Endothelial cell of umbilical vein (primary cell): ENCODE results near the gene PANX1. TPM values are rescaled to one million over a fixed set of nuclear protein-coding genes. Genes with fewer than 3 reads are reported as not detected.

Source experiments
- BruUV-seq: library from RNA; stranded (reverse); fragments of 400-500 nt; replicated peaks from 2 replicates; lab custom pipeline; 2021; lab: Mats Ljungman, UMichigan
- CTCF ChIA-PET: fragments of 300-600, 350-600 bp; sonication (Branson Sonifier 250); formaldehyde crosslinking; loops from one replicate; lab custom pipeline; 2021; ENCODE audit warnings: antibody characterized with exemption, inconsistent platforms; lab: Charles Lee
- POLR2A ChIA-PET: fragments of 300-600, 350-600 bp; sonication (Branson Sonifier 250); formaldehyde crosslinking; loops from one replicate; lab custom pipeline; 2021; ENCODE audit warnings: antibody characterized with exemption, inconsistent platforms; lab: Charles Lee
- DNase-seq: peaks from one replicate; pipeline ENCODE4 v3.0.0-alpha.2; 2011; ENCODE audit warnings: low read depth, low spot score
- FAIRE-seq: peaks from 2 replicates; lab custom pipeline; 2011; peaks lifted over from hg19 to GRCh38; lab: Jason Lieb, UNC
- H2AFZ ChIP-seq: 2 replicates; pipeline ENCODE4 v1.6.0; 2012; ENCODE audit warnings: low read depth, low read length, control low read depth, inconsistent platforms
- H3K27ac ChIP-seq: 2 replicates; pipeline ENCODE4 v1.5.1; 2011; ENCODE audit warnings: low read depth, mild to moderate bottlenecking, control low read depth, low read length, moderate library complexity; ENCODE audit not compliant: insufficient read depth
- H3K27me3 ChIP-seq, 2 experiments: 2 replicates each; pipeline versions ENCODE4 v1.6.0 to v1.6.1; 2011; ENCODE audit warnings: low read length in 2 of 2, mixed read lengths in 1 of 2; ENCODE audit not compliant: control insufficient read depth in 2 of 2, insufficient read depth in 2 of 2
- H3K36me3 ChIP-seq, 2 experiments: 2 replicates in 1 of 2; 3 replicates in 1 of 2; pipeline ENCODE4 v1.5.1; 2011; ENCODE audit warnings: low read length in 2 of 2, mild to moderate bottlenecking in 1 of 2, moderate library complexity in 1 of 2; ENCODE audit not compliant: control insufficient read depth in 2 of 2, insufficient read depth in 2 of 2; ENCODE audit errors: extremely low read depth in 1 of 2
- H3K4me1 ChIP-seq: 3 replicates; pipeline ENCODE4 v1.5.1; 2011; ENCODE audit warnings: mild to moderate bottlenecking, low read length; ENCODE audit not compliant: control insufficient read depth, insufficient read depth; ENCODE audit errors: extremely low read depth
- H3K4me2 ChIP-seq: 2 replicates; pipeline ENCODE4 v1.6.1; 2011; ENCODE audit warnings: low read length, control low read depth, mixed read lengths; ENCODE audit not compliant: insufficient read depth
- H3K4me3 ChIP-seq, 3 experiments: fragments of 200-600 bp in 1 of 3; sonication (generic), shearing (Covaris generic) in 1 of 3; replicated peaks in 1 of 3; 2 replicates each; pipeline ENCODE4 v1.5.1; 2011 to 2016; ENCODE audit warnings: control low read depth in 3 of 3, low read length in 3 of 3, mild to moderate bottlenecking in 2 of 3, inconsistent platforms in 1 of 3, low read depth in 1 of 3, moderate library complexity in 1 of 3; ENCODE audit not compliant: insufficient read depth in 1 of 3
- H3K79me2 ChIP-seq: 2 replicates; pipeline ENCODE4 v1.6.0; 2012; ENCODE audit warnings: low read length, inconsistent platforms; ENCODE audit not compliant: control insufficient read depth, insufficient read depth
- H3K9ac ChIP-seq: replicated peaks from 2 replicates; pipeline ENCODE3; 2011; ENCODE audit warnings: low read length, control low read depth; ENCODE audit not compliant: insufficient read depth; ENCODE audit errors: extremely low read depth
- H3K9me1 ChIP-seq: replicated peaks from 3 replicates; pipeline ENCODE4 v1.6.0; 2011; ENCODE audit warnings: mild to moderate bottlenecking, low read length; ENCODE audit not compliant: control insufficient read depth, insufficient read depth; ENCODE audit errors: extremely low read depth
- H3K9me3 ChIP-seq: replicated peaks from 2 replicates; pipeline ENCODE4 v1.5.1; 2012; ENCODE audit warnings: low read length, inconsistent platforms; ENCODE audit not compliant: control insufficient read depth, insufficient read depth
- H4K20me1 ChIP-seq: replicated peaks from 2 replicates; pipeline ENCODE3; 2011; ENCODE audit warnings: mild to moderate bottlenecking, low read length; ENCODE audit not compliant: control insufficient read depth, insufficient read depth; ENCODE audit errors: extremely low read depth
- CTCF ChIP-seq, 2 donors: IDR thresholded peaks; 1 replicate in 1 of 2; 2 replicates in 1 of 2; pipeline ENCODE4 v1.5.1; 2011; ENCODE audit warnings: low read length in 2 of 2, mild to moderate bottlenecking in 2 of 2, moderate library complexity in 2 of 2, control low read depth in 1 of 2, inconsistent platforms in 1 of 2, low read depth in 1 of 2; ENCODE audit not compliant: insufficient read depth in 1 of 2; ENCODE audit errors: extremely low read depth in 1 of 2
- EZH2 ChIP-seq: IDR thresholded peaks from 2 replicates; pipeline ENCODE4 v1.6.1; 2012; ENCODE audit warnings: borderline replicate concordance, low read depth, mild to moderate bottlenecking, moderate library complexity, low read length, inconsistent platforms; ENCODE audit not compliant: severe bottlenecking
- FOS ChIP-seq: IDR thresholded peaks from 2 replicates; pipeline ENCODE4 v1.6.1; 2011; ENCODE audit warnings: mild to moderate bottlenecking, low read length, moderate library complexity, borderline replicate concordance; ENCODE audit not compliant: insufficient read depth
- GATA2 ChIP-seq: IDR thresholded peaks from 2 replicates; pipeline ENCODE4 v1.7.0; 2011; ENCODE audit warnings: low read depth, mild to moderate bottlenecking, moderate library complexity, mixed read lengths, low read length; ENCODE audit not compliant: insufficient read length, insufficient read depth
- JUN ChIP-seq: IDR thresholded peaks from 2 replicates; pipeline ENCODE4 v1.6.1; 2011; ENCODE audit warnings: borderline replicate concordance, low read depth; ENCODE audit not compliant: insufficient read length, insufficient read depth
- MYC ChIP-seq: IDR thresholded peaks from one replicate; pipeline ENCODE4 v1.6.1; 2011; ENCODE audit warnings: mild to moderate bottlenecking, low read depth, low read length
- POLR2A ChIP-seq: IDR thresholded peaks from 2 replicates; pipeline ENCODE4 v1.6.1; 2012; ENCODE audit warnings: low read depth, mild to moderate bottlenecking, control low read depth, low read length
- POLR2AphosphoS5 ChIP-seq: IDR thresholded peaks from 2 replicates; pipeline ENCODE4 v1.6.1; 2012; ENCODE audit warnings: low read depth, mild to moderate bottlenecking, control low read depth, low read length, moderate library complexity; ENCODE audit not compliant: insufficient read depth
- dilution Hi-C: fragments of 300-500 bp; cut with MboI; formaldehyde crosslinking; loops from one replicate; pipeline ENCODE4 v1.15.0; 2019; ENCODE audit warnings: low sequenced_read_pairs; ENCODE audit not compliant: extremely low pct_ligation_motif_present
- intact Hi-C: fragments of 100-400 bp; cut with micrococcal nuclease; formaldehyde crosslinking; loops from one replicate; pipeline ENCODE4 v1.10.0; 2022
- polyA plus RNA-seq, 4 experiments: library from polyadenylated mRNA; depleted of rRNA in 3 of 4; stranded (reverse) in 3 of 4; unstranded in 1 of 4; fragments of >200 nt; gene quantifications; 2 replicates each; pipeline versions ENCODE4 v1.2.1 to v1.2.3, GENCODE V29; 2011 to 2012; ENCODE audit warnings: missing spikeins in 1 of 4
- total RNA-seq: library from RNA; stranded (reverse); gene quantifications from 2 replicates; pipeline ENCODE4 v1.2.3, GENCODE V29; 2021

The PANX1 gene
- total and polyA plus RNA-seq, 2 donors (not counting 3 experiments of a cell fraction or from before 2014, with no cell fraction given) = 9.5 to 20.9 TPM

GRCh38 chr11:94184846-94185245 lies 56.2 kb downstream of the PANX1 start:
- Histone ChIP-seq H3K4me1 (no peaks in the 10 kb centered on the region), H3K9me3 (no peaks in the 10 kb centered on the region), H3K9me1 (no peaks in the 10 kb centered on the region), H3K79me2 (no peaks in the 10 kb centered on the region), H3K27ac (no peak overlapping the region), H3K36me3 (peaks cover 0 to 3% of the 10 kb centered on the region in 2 experiments), H3K4me2 (no peak overlapping the region), H3K9ac (no peak overlapping the region), H4K20me1 (no peaks in the 10 kb centered on the region), H3K27me3 (no peaks in the 10 kb centered on the region), H2AFZ (no peak overlapping the region), H3K4me3 (no peak overlapping the region)
- intact Hi-C loops (loop anchor here (5.0 kb wide), 1 partner anchor 263 kb away; no protein-coding TSS in a partner anchor), dilution Hi-C loops (no loop called here)
- DNase-seq = no peak
- POLR2A ChIA-PET = no interaction called here
- CTCF ChIA-PET = interaction anchor here (1.0 to 3.7 kb wide), 14 partner anchors 9 to 323 kb away, joined by 3 to 64 read pairs (median 9); partner anchors contain the start of gene PANX1
- no TSS peak for BruUV-seq
- no peak for FAIRE-seq
- TF ChIP-seq MYC (no peak), GATA2 (no peak), JUN (no peak), POLR2AphosphoS5 (no peak), CTCF (IDR thresholded peaks at IDR 0.05; ENCODE audit: extremely low read depth in 1 of 2, insufficient read depth in 1 of 2, low read depth in 1 of 2, low read length in 2 of 2) (no peak), POLR2A (no peak), FOS (no peak), EZH2 (no peak)
